Activated T-cell treated with anti-CD3 and anti-CD28 coated beads, Interleukin-2, amount 50 U/mL, for 1 hour (primary cell): ENCODE data around the gene PCDHGA11.
"Not testable (repeated sequence)": the region's sequence is repeated elsewhere in the genome, so short reads cannot be mapped to it uniquely, and the experiment has no call there.

Experiments
- DNase-seq: peaks from one replicate; pipeline ENCODE4 v3.0.0-alpha.2; 2020

The PCDHGA11 gene

DNA sequence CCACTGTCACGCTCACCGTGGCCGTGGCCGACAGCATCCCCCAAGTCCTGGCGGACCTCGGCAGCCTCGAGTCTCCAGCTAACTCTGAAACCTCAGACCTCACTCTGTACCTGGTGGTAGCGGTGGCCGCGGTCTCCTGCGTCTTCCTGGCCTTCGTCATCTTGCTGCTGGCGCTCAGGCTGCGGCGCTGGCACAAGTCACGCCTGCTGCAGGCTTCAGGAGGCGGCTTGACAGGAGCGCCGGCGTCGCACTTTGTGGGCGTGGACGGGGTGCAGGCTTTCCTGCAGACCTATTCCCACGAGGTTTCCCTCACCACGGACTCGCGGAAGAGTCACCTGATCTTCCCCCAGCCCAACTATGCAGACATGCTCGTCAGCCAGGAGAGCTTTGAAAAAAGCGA lies 11.9 kb downstream of the PCDHGA11 start:
- not testable (repeated sequence) for DNase-seq

DNA sequence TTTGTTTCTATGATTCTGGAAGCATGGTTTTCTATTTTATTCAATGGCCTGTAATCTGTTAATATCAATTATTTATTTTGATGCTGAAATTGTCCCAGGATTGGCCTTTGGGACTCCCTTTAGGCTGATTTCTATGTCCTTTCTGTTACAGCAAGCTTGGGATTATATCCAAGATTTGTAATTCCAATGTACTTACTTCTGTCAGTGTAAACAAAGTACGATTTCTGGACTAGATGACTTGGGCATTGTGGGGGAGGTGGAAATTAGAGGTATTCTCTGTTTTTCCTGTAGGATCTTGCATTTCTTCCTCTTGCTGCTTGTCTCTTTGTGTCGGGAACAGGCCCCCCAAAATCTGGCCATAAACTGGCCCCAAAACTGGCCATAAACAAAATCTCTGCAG lies 13.2 kb downstream of the PCDHGA11 start:
- no peak for DNase-seq

DNA sequence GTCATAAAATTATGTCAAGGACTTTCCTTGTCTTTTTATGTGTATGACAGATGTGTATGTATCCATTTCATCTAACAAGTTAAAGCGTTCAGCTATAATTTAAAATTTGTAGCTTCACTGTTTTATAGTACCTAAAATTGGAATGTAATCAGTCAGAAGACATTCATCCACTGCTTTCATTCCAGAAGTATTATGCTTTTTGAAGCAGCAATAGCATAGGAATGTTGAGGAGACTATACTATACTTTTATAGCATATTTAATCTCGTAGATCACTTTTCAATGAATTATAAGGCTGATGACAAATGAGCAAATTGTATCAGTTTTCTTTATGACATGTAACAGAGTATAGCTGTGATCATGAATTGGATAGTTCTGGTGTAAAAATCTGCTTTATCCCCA lies 16.4 kb downstream of the PCDHGA11 start:
- DNase-seq = no peak

DNA sequence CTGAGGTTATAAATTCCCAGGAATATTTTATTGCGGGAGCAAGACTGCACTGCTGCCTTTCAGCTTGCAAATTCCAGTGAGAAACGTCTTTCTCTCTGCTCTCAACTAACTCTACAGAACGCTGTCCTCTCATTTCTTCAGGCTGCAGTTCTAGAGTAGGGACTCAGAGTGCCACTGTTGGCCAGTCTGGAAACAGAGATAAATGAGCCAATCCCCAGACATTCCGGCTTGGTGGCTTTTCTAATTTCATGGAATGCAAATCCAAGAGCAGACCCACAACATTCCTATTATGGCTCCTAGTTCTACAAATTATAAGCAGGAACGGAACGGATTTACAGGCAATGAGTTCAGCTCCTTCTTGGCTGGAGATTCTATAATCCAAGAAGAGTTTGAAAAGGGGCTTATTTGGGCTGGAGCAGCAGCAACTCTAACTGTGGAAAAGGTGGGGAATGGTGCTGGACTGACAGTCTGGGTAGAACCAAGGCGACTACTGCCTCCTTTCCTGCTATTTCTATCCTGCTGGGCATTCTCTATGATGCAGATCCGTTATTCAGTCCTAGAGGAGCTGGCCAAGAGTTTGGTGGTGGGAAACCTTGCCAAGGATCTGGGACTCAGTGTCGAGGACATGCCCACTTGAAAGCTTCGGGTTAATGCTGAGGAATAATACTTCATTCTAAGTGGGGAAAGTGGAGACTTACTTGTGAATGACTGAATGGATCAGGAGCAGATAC lies 18.7 kb downstream of the PCDHGA11 start:
- DNase-seq = no peak

DNA sequence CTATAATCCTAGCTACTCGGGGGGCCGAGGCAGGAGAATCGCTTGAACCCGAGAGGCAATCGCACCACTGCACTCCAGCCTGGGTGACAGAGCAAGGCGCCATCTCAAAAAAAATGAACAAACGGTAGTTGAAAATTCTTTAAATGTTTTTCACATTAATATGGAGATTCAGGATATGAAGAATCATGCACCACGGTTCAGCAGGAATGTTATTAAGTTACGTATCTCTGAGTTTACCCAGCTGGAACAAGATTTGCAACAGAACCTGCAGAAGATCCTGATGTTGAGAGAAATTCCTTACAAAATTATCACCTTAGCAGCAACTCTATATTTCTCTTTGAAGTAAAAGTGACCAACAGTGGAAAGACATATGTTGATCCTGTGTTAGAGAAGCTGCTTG lies 19.5 kb downstream of the PCDHGA11 start:
- DNase-seq = no peak

DNA sequence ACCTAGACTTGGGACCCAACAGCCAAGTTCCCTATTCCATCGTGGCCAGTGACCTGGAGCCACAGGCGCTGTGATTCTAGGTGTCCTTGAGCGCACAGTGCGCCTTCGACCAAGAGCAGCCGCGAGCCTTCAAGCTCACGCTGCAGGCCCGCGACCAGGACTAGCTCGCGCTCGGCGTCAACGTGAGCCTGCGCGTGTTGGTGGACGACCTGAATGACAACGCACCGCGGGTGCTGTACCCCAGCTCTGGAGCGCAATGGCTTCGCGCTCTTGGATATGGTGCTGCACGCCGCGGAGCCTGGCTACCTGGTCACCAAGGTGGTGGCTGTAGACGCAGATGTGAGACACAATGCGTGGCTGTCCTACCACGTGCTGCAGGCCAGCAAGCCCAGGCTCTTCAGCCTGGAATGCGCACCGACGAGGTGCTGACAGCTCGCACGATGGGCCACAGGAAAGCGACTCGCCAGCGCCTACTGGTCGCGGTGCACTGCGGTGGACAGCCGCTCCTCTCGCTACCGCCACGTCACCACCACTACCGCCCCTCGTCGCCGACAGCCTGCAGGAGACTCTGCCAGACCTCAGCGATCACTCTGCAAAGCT lies 20.8 kb downstream of the PCDHGA11 start:
- no peak for DNase-seq

DNA sequence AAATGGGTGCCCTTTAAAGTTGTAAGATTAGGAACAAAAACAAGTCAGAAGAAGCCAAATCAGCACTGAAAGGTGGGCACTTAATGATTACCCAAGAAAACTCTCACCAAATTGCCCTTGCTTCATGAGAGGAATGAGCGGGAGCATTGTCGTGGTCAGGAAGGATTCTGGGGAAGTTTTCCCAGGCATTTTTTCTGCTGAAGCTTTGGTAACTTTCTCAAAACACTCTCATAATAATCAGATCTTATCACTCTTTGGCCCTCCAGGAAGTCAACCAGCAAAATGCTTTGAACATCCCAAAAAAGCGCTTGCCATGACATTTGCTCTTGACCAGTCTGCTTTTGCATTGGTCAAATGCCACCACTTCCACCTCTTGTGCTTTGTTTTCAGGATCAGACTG lies 44.5 kb downstream of the PCDHGA11 start:
- no peak for DNase-seq
